H1 (cell line): ENCODE measurements around the gene ARMC5.

Source experiments
- CEBPB ChIP-seq: IDR thresholded peaks from 2 replicates; pipeline ENCODE4 v1.6.1; 2012; ENCODE audit warnings: low read depth, low read length
- TEAD4 ChIP-seq: IDR thresholded peaks from 2 replicates; pipeline ENCODE4 v1.6.1; 2012; ENCODE audit warnings: low read depth, low read length, inconsistent platforms, mixed read lengths
- TF ChIP-seq, protein P1 (sequence below): fragments of 300-600 bp; sonication (generic); IDR thresholded peaks from 2 replicates; pipeline ENCODE4 v1.7.1; 2012; ENCODE audit warnings: low read length, moderate library complexity, mild to moderate bottlenecking, inconsistent platforms; ENCODE audit not compliant: insufficient replicate concordance
- TF ChIP-seq, protein P2 (sequence below), 3 experiments: IDR thresholded peaks; 1 replicate in 2 of 3; 2 replicates in 1 of 3; pipeline versions ENCODE4 v1.5.1 to v1.6.1; 2011; ENCODE audit warnings: low read length in 3 of 3, mild to moderate bottlenecking in 3 of 3, inconsistent platforms in 2 of 3, low read depth in 1 of 3, moderate library complexity in 1 of 3; ENCODE audit not compliant: insufficient read depth in 1 of 3; ENCODE audit errors: control extremely low read depth in 1 of 3

DNA sequence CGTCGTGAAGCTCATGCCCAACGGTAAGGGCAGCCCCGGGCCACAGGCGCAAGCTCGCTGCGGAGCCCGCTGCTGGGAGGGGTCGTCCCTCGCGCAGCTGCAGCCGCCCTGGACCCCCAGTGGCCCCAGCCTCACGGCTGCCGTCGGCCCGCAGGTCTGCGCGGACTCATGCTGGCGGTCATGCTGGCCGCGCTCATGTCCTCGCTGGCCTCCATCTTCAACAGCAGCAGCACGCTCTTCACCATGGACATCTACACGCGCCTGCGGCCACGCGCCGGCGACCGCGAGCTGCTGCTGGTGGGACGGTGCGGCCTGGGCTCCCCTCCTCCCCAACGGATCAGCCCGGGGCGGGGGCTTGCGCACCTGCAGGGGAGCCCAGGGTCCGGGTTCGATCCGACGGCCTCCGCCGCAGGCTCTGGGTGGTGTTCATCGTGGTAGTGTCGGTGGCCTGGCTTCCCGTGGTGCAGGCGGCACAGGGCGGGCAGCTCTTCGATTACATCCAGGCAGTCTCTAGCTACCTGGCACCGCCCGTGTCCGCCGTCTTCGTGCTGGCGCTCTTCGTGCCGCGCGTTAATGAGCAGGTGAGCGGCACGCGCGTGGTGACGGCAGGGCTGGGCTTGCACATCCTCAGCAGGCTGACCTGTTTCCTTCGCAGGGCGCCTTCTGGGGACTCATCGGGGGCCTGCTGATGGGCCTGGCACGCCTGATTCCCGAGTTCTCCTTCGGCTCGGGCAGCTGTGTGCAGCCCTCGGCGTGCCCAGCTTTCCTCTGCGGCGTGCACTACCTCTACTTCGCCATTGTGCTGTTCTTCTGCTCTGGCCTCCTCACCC, 29.4 kb downstream of the ARMC5 start:
- TF ChIP-seq, protein P1, sequence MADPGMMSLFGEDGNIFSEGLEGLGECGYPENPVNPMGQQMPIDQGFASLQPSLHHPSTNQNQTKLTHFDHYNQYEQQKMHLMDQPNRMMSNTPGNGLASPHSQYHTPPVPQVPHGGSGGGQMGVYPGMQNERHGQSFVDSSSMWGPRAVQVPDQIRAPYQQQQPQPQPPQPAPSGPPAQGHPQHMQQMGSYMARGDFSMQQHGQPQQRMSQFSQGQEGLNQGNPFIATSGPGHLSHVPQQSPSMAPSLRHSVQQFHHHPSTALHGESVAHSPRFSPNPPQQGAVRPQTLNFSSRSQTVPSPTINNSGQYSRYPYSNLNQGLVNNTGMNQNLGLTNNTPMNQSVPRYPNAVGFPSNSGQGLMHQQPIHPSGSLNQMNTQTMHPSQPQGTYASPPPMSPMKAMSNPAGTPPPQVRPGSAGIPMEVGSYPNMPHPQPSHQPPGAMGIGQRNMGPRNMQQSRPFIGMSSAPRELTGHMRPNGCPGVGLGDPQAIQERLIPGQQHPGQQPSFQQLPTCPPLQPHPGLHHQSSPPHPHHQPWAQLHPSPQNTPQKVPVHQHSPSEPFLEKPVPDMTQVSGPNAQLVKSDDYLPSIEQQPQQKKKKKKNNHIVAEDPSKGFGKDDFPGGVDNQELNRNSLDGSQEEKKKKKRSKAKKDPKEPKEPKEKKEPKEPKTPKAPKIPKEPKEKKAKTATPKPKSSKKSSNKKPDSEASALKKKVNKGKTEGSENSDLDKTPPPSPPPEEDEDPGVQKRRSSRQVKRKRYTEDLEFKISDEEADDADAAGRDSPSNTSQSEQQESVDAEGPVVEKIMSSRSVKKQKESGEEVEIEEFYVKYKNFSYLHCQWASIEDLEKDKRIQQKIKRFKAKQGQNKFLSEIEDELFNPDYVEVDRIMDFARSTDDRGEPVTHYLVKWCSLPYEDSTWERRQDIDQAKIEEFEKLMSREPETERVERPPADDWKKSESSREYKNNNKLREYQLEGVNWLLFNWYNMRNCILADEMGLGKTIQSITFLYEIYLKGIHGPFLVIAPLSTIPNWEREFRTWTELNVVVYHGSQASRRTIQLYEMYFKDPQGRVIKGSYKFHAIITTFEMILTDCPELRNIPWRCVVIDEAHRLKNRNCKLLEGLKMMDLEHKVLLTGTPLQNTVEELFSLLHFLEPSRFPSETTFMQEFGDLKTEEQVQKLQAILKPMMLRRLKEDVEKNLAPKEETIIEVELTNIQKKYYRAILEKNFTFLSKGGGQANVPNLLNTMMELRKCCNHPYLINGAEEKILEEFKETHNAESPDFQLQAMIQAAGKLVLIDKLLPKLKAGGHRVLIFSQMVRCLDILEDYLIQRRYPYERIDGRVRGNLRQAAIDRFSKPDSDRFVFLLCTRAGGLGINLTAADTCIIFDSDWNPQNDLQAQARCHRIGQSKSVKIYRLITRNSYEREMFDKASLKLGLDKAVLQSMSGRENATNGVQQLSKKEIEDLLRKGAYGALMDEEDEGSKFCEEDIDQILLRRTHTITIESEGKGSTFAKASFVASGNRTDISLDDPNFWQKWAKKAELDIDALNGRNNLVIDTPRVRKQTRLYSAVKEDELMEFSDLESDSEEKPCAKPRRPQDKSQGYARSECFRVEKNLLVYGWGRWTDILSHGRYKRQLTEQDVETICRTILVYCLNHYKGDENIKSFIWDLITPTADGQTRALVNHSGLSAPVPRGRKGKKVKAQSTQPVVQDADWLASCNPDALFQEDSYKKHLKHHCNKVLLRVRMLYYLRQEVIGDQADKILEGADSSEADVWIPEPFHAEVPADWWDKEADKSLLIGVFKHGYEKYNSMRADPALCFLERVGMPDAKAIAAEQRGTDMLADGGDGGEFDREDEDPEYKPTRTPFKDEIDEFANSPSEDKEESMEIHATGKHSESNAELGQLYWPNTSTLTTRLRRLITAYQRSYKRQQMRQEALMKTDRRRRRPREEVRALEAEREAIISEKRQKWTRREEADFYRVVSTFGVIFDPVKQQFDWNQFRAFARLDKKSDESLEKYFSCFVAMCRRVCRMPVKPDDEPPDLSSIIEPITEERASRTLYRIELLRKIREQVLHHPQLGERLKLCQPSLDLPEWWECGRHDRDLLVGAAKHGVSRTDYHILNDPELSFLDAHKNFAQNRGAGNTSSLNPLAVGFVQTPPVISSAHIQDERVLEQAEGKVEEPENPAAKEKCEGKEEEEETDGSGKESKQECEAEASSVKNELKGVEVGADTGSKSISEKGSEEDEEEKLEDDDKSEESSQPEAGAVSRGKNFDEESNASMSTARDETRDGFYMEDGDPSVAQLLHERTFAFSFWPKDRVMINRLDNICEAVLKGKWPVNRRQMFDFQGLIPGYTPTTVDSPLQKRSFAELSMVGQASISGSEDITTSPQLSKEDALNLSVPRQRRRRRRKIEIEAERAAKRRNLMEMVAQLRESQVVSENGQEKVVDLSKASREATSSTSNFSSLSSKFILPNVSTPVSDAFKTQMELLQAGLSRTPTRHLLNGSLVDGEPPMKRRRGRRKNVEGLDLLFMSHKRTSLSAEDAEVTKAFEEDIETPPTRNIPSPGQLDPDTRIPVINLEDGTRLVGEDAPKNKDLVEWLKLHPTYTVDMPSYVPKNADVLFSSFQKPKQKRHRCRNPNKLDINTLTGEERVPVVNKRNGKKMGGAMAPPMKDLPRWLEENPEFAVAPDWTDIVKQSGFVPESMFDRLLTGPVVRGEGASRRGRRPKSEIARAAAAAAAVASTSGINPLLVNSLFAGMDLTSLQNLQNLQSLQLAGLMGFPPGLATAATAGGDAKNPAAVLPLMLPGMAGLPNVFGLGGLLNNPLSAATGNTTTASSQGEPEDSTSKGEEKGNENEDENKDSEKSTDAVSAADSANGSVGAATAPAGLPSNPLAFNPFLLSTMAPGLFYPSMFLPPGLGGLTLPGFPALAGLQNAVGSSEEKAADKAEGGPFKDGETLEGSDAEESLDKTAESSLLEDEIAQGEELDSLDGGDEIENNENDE: no peak
- TF ChIP-seq, protein P2, sequence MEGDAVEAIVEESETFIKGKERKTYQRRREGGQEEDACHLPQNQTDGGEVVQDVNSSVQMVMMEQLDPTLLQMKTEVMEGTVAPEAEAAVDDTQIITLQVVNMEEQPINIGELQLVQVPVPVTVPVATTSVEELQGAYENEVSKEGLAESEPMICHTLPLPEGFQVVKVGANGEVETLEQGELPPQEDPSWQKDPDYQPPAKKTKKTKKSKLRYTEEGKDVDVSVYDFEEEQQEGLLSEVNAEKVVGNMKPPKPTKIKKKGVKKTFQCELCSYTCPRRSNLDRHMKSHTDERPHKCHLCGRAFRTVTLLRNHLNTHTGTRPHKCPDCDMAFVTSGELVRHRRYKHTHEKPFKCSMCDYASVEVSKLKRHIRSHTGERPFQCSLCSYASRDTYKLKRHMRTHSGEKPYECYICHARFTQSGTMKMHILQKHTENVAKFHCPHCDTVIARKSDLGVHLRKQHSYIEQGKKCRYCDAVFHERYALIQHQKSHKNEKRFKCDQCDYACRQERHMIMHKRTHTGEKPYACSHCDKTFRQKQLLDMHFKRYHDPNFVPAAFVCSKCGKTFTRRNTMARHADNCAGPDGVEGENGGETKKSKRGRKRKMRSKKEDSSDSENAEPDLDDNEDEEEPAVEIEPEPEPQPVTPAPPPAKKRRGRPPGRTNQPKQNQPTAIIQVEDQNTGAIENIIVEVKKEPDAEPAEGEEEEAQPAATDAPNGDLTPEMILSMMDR (IDR thresholded peaks at IDR 0.05; ENCODE audit: control extremely low read depth in 1 of 3, insufficient read depth in 1 of 3, low read depth in 1 of 3, low read length in 3 of 3): no peak
- TF ChIP-seq TEAD4 (no peak), CEBPB (no peak)
